Measurements from ENCODE around the gene CNP. TPM values are rescaled to one million over a fixed set of nuclear protein-coding genes. Genes with fewer than 3 reads are reported as not detected.

CNP gene
- polyA plus RNA-seq, 1 donor = 47.6 TPM

DNA sequence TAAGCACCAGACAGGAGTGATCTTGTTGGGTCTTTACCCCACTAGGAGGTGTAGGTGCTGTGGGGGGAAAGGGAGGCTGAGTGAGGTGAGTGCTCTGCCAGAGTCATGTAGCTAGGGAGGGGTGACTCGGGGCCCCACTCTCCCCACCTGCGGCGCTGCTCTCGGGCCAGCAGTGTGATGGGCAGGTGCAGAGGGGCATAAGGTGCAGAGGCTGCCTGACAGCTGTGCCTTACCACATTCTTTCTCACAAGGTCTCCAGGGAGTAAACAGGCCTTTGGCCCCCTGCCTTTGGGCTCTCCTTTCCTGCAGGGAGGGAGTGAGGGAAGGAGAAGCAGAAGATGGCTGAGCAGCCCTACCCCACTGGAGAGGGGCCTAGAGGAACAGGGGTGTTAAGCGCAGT lies 4.5 kb upstream of the CNP start:
- DNase-seq = peak in 1 of 2 donors; percentile 32
- no peak overlapping the region for H3K27ac ChIP-seq (ENCODE audit: low read length)
- WGBS (ENCODE audit: insufficient coverage, low lambda C conversion rate) = no CpG with 5 or more reads among the region's 5 CpGs

GRCh38 chr17:41962768-41963434 lies 3.7 kb upstream of the CNP start:
- 100% methylated on average over 1 of the region's 9 CpGs for WGBS (ENCODE audit: insufficient coverage, low lambda C conversion rate)
- DNase-seq = peak; percentile 70

More for the DNA sequence above, 4.5 kb upstream of the CNP start:
- Histone ChIP-seq H3K4me1 (ENCODE audit: control insufficient read depth, insufficient read depth, low read length) (peaks cover 23% of the 10 kb centered on the region), H3K9me3 (ENCODE audit: control insufficient read depth, low read depth, low read length) (no peaks in the 10 kb centered on the region), H3K4me3 (ENCODE audit: low read length) (no peak overlapping the region), H3K27me3 (ENCODE audit: control insufficient read depth, insufficient read depth, low read length) (no peaks in the 10 kb centered on the region), H3K36me3 (ENCODE audit: control insufficient read depth, insufficient read depth, low read length) (no peaks in the 10 kb centered on the region)

GRCh38 chr17:41965694-41966462 lies 717 bp upstream of the CNP start:
- Histone ChIP-seq H3K27ac (ENCODE audit: low read length) (peak overlapping the region; percentile 99), H3K4me1 (ENCODE audit: control insufficient read depth, insufficient read depth, low read length) (peaks cover 19% of the 10 kb centered on the region), H3K4me3 (ENCODE audit: low read length) (peak overlapping the region; percentile 70), H3K36me3 (ENCODE audit: control insufficient read depth, insufficient read depth, low read length) (peaks cover 21% of the 10 kb centered on the region), H3K27me3 (ENCODE audit: control insufficient read depth, insufficient read depth, low read length) (no peaks in the 10 kb centered on the region), H3K9me3 (ENCODE audit: control insufficient read depth, low read depth, low read length) (no peaks in the 10 kb centered on the region)
- DNase-seq = peak; percentile 81 to 89
- no CpG with 5 or more reads among the region's 18 CpGs for WGBS (ENCODE audit: insufficient coverage, low lambda C conversion rate)

More at GRCh38 chr17:41962768-41963434, 3.7 kb upstream of the CNP start:
- Histone ChIP-seq H3K4me3 (ENCODE audit: low read length) (no peak overlapping the region), H3K36me3 (ENCODE audit: control insufficient read depth, insufficient read depth, low read length) (peaks cover 2% of the 10 kb centered on the region), H3K27me3 (ENCODE audit: control insufficient read depth, insufficient read depth, low read length) (no peaks in the 10 kb centered on the region), H3K9me3 (ENCODE audit: control insufficient read depth, low read depth, low read length) (no peaks in the 10 kb centered on the region), H3K27ac (ENCODE audit: low read length) (no peak overlapping the region), H3K4me1 (ENCODE audit: control insufficient read depth, insufficient read depth, low read length) (peaks cover 20% of the 10 kb centered on the region)

GRCh38 chr17:41967141-41967920 lies 736 bp downstream of the CNP start:
- no CpG with 5 or more reads among the region's 39 CpGs for WGBS (ENCODE audit: insufficient coverage, low lambda C conversion rate)
- Histone ChIP-seq H3K4me3 (ENCODE audit: low read length) (peak overlapping the region; percentile 98), H3K9me3 (ENCODE audit: control insufficient read depth, low read depth, low read length) (no peaks in the 10 kb centered on the region), H3K36me3 (ENCODE audit: control insufficient read depth, insufficient read depth, low read length) (peaks cover 30% of the 10 kb centered on the region), H3K4me1 (ENCODE audit: control insufficient read depth, insufficient read depth, low read length) (peaks cover 19% of the 10 kb centered on the region), H3K27ac (ENCODE audit: low read length) (peak overlapping the region; percentile 86), H3K27me3 (ENCODE audit: control insufficient read depth, insufficient read depth, low read length) (no peaks in the 10 kb centered on the region)
- peak in 1 of 2 donors; percentile 33 for DNase-seq

DNA sequence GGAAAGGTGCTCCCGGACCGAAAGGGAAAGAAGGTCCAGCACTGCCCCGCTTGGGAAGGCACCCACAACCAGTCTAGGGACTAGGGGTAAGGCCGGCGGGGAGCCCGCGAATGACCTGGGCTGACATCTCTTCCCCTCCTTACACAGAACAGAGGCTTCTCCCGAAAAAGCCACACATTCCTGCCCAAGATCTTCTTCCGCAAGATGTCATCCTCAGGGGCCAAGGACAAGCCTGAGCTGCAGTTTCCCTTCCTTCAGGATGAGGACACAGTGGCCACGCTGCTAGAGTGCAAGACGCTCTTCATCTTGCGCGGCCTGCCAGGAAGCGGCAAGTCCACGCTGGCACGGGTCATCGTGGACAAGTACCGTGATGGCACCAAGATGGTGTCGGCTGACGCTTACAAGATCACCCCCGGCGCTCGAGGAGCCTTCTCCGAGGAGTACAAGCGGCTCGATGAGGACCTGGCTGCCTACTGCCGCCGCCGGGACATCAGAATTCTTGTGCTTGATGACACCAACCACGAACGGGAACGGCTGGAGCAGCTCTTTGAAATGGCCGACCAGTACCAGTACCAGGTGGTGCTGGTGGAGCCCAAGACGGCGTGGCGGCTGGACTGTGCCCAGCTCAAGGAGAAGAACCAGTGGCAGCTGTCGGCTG lies 1.5 kb downstream of the CNP start:
- Histone ChIP-seq H3K27me3 (ENCODE audit: control insufficient read depth, insufficient read depth, low read length) (no peaks in the 10 kb centered on the region), H3K4me3 (ENCODE audit: low read length) (peak overlapping the region; percentile 98), H3K4me1 (ENCODE audit: control insufficient read depth, insufficient read depth, low read length) (peaks cover 14% of the 10 kb centered on the region), H3K36me3 (ENCODE audit: control insufficient read depth, insufficient read depth, low read length) (peaks cover 37% of the 10 kb centered on the region), H3K27ac (ENCODE audit: low read length) (no peak overlapping the region), H3K9me3 (ENCODE audit: control insufficient read depth, low read depth, low read length) (no peaks in the 10 kb centered on the region)
- no CpG with 5 or more reads among the region's 37 CpGs for WGBS (ENCODE audit: insufficient coverage, low lambda C conversion rate)
- DNase-seq = no peak

DNA sequence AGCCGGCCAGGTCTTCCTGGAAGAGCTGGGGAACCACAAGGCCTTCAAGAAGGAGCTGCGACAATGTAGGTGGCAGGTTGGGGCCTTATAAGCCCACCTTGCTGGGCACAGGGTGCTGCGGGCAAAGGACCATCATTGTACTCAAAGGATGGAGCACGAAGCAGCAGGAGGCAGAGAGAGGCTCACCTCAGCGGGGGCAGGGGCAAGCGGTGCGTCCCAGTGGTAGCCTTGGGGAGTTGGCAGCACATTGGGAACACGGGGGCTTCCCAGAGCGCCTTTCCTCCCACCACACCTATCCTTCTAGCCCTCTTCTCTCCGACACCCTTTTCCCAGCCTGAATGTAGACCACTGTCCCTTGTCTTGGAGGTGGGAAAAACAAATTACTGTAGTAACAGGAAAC lies 2.1 kb downstream of the CNP start:
- WGBS (ENCODE audit: insufficient coverage, low lambda C conversion rate) = no CpG with 5 or more reads among the region's 10 CpGs
- Histone ChIP-seq H3K27ac (ENCODE audit: low read length) (no peak overlapping the region), H3K36me3 (ENCODE audit: control insufficient read depth, insufficient read depth, low read length) (peaks cover 43% of the 10 kb centered on the region), H3K4me3 (ENCODE audit: low read length) (no peak overlapping the region), H3K27me3 (ENCODE audit: control insufficient read depth, insufficient read depth, low read length) (no peaks in the 10 kb centered on the region), H3K4me1 (ENCODE audit: control insufficient read depth, insufficient read depth, low read length) (peaks cover 14% of the 10 kb centered on the region), H3K9me3 (ENCODE audit: control insufficient read depth, low read depth, low read length) (no peaks in the 10 kb centered on the region)
- DNase-seq = no peak

DNA sequence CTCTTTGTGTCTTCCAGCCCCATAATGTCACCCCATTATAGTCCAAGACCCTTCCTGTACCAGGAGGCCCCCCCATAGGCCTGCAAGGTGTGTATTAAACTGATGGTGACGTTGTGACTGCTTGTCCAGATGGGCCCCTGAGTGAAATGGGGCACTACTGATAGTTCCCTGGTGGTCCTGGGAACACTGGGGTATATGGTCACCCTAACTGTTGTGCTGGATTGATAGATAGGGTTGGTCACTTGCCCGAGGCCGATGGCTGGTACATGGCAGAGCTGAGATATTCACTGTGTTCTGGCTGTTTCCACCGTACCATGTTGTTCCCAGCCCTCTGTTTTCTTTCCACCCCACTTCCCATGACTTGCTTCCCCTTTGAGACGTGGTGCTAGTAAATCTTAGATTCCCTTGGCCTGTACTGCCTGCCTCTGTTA lies 4.3 kb downstream of the CNP start:
- H3K4me3 ChIP-seq (ENCODE audit: low read length) = no peak overlapping the region
- no peaks in the 10 kb centered on the region for H3K9me3 ChIP-seq (ENCODE audit: control insufficient read depth, low read depth, low read length)
- H3K27ac ChIP-seq (ENCODE audit: low read length) = no peak overlapping the region
- DNase-seq = no peak
- WGBS (ENCODE audit: insufficient coverage, low lambda C conversion rate) = no CpG with 5 or more reads among the region's 5 CpGs
- H3K36me3 ChIP-seq (ENCODE audit: control insufficient read depth, insufficient read depth, low read length) = peaks cover 66% of the 10 kb centered on the region
- peaks cover 9% of the 10 kb centered on the region for H3K4me1 ChIP-seq (ENCODE audit: control insufficient read depth, insufficient read depth, low read length)
- H3K27me3 ChIP-seq (ENCODE audit: control insufficient read depth, insufficient read depth, low read length) = no peaks in the 10 kb centered on the region

DNA sequence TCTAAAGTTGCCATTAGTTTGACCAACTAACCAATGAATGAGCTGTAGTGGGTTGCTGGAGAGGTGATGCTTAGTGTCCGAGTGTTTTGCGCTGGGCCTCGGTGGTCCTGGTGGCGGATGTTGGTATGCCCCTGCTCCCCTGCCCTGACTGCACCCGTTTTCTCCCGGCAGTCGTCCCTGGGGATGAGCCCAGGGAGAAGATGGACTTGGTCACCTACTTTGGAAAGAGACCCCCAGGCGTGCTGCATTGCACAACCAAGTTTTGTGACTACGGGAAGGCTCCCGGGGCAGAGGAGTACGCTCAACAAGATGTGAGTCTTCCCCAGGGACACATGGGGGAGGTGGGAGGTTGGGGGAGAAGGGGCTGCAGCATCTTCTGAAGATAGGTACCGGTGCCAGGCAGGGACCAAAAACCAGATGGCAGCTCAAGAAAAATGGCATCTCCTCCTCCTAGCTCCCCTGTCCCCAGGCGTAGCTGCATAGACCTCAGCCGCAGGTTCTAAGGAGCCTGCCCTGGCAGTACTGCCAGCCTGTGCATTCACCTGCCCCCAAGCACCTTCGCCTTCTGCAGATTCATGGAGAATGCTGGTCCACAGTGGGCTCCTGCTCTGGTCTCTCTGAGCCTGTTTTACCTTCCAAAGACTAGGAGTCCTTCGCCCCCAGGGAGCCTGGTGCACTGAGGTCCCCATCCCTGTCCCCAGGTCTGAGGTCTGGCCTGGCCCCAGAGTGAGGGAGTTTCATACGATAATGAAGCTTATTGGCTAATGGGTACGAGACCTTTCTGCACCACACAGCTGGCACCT lies 5.3 kb downstream of the CNP start:
- H3K4me3 ChIP-seq (ENCODE audit: low read length) = no peak overlapping the region
- no peak for DNase-seq
- no CpG with 5 or more reads among the region's 18 CpGs for WGBS (ENCODE audit: insufficient coverage, low lambda C conversion rate)
- peaks cover 76% of the 10 kb centered on the region for H3K36me3 ChIP-seq (ENCODE audit: control insufficient read depth, insufficient read depth, low read length)
- H3K4me1 ChIP-seq (ENCODE audit: control insufficient read depth, insufficient read depth, low read length) = peaks cover 9% of the 10 kb centered on the region
- no peaks in the 10 kb centered on the region for H3K27me3 ChIP-seq (ENCODE audit: control insufficient read depth, insufficient read depth, low read length)
- no peaks in the 10 kb centered on the region for H3K9me3 ChIP-seq (ENCODE audit: control insufficient read depth, low read depth, low read length)
- H3K27ac ChIP-seq (ENCODE audit: low read length) = no peak overlapping the region

DNA sequence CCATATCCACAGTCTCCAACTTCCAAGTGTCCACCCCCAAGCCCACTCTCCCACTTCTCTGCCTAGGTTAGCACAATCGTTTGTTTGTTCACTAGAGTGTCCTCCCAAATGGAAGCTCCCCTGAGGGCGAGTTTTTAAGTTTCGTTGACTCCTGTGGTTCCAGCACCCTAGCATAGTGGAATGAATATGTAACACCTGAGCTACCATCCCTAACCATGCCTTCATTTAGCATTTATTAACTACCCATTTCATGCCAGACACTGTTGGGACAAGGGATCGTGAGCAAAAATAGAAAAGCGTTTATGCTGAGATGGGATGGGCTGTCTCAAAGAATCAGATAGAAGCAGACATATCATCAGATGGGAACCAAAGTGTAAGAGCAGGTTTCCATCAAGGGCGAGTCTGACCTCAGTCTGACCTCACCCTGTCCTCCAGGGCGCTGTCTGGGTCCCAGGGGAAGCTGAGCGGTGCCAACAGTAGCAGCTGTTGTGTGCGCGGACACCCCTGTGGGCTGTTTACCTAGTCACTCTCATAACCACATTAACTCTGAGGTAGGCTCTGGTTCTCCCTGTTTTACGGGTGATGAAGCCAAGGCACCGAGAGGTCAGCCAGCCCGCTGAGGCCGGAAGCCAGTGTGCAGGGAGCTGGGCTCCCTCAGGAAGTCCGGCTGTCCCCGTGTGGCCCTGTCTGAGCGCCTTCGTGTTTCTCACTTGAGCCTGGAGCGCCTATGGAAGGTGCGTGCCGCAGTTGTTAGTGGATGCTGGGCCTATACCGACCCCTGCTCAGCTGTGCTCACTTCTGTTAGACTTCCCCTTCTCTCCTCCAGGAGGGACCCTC lies 6.2 kb downstream of the CNP start:
- WGBS (ENCODE audit: insufficient coverage, low lambda C conversion rate) = 76% methylated on average over 2 of the region's 22 CpGs
- Histone ChIP-seq H3K27ac (ENCODE audit: low read length) (no peak overlapping the region), H3K4me3 (ENCODE audit: low read length) (no peak overlapping the region)

More for the DNA sequence above, 6.2 kb downstream of the CNP start:
- peaks cover 6% of the 10 kb centered on the region for H3K4me1 ChIP-seq (ENCODE audit: control insufficient read depth, insufficient read depth, low read length)
- DNase-seq = no peak
- no peaks in the 10 kb centered on the region for H3K27me3 ChIP-seq (ENCODE audit: control insufficient read depth, insufficient read depth, low read length)
- peaks cover 83% of the 10 kb centered on the region for H3K36me3 ChIP-seq (ENCODE audit: control insufficient read depth, insufficient read depth, low read length)
- H3K9me3 ChIP-seq (ENCODE audit: control insufficient read depth, low read depth, low read length) = no peaks in the 10 kb centered on the region
